ENCODE results near the gene LRRC8E.
A peak's percentile ranks its signal among the peaks of the same experiment; 100 is the strongest.

- TF ChIP-seq POLR2AphosphoS5 (IDR thresholded peaks at IDR 0.05; ENCODE audit: low read depth, low read length): no peak
- TF ChIP-seq TAF7 (optimal IDR thresholded peaks at IDR 0.05; ENCODE audit: borderline replicate concordance, low read depth, low read length): no peak
- TF ChIP-seq RFX5 (IDR thresholded peaks at IDR 0.05; ENCODE audit: borderline replicate concordance, low read depth, low read length): no peak
- TF ChIP-seq EP300 (IDR thresholded peaks at IDR 0.05; ENCODE audit: borderline replicate concordance in 1 of 2, low read depth in 2 of 2, low read length in 2 of 2): no peak
- TF ChIP-seq CTCF (IDR thresholded peaks at IDR 0.05; ENCODE audit: control extremely low read depth in 1 of 3, insufficient read depth in 1 of 3, low read depth in 1 of 3, low read length in 3 of 3): no peak
- TF ChIP-seq SP2 (IDR thresholded peaks at IDR 0.05; ENCODE audit: low read length): no peak
- no peak for TF ChIP-seq HDAC2 (IDR thresholded peaks at IDR 0.05; ENCODE audit: borderline replicate concordance in 1 of 2, low read depth in 2 of 2, low read length in 2 of 2)
- TF ChIP-seq POLR2A (IDR thresholded peaks at IDR 0.05; ENCODE audit: control extremely low read depth in 1 of 2, low read depth in 2 of 2, low read length in 2 of 2): peak in 1 of 2 experiments; percentile 45; a peak in 1 of 3 replicates
- TF ChIP-seq CHD1 (IDR thresholded peaks at IDR 0.05; ENCODE audit: low read depth, low read length): no peak
These were observed 25.8 kb upstream of the LRRC8E start for GRCh38 chr19:7862413-7862951.

All from H1 (cell line).